Measurements from ENCODE around the gene SYTL1. TPM values are rescaled to one million over a fixed set of nuclear protein-coding genes. Genes with fewer than 3 reads are reported as not detected.

The SYTL1 gene
- total and polyA plus RNA-seq, 9 of the 15 experiments (the other 6 are each of a cell fraction or from before 2014, with no cell fraction given), result 0.04 to 9.3 (median 1.7) TPM

DNA sequence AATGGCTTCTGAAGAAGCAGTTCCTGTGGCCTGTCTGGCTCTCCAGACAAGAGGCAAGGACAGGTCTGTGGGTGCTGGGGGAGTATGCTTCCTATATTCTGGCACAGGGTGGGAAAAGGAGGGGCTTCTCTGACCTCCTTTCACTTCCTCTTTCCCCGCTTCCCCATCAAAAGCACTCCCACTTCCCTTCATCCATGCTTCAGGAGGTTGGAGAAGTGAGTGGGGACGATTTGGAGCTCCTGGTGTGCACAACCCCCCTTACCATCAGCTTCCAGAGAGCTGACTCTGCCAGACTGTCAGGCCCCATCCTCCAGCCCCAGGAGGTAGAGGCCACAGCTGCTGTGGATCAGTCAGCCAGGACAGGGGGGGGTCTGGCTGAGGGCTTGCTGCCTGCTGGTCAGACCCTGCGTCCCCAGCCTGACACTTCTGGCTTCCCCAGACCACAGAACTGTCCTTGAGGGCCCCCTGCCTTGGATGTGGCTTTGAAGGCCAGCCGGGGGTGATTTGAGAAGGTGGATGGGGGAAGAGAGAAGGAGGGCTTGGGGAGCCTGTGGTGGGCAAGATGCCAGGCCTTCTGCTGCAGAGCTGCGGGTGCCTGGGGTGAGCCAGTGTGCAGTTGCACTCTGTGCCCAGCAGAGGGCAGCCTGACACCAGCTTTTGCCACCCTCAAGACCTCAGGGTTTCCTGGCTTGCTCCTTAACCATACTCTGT lies 41.3 kb upstream of the SYTL1 start (continued):
- no peak for TF ChIP-seq SRSF7 (optimal IDR thresholded peaks at IDR 0.05; ENCODE audit: low read depth, low read length)
- TF ChIP-seq THRAP3 (IDR thresholded peaks at IDR 0.05; ENCODE audit: borderline replicate concordance), result no peak
- TF ChIP-seq HES1 (IDR thresholded peaks at IDR 0.05; ENCODE audit: low read depth), result no peak
- no peak for TF ChIP-seq ARID1B (IDR thresholded peaks at IDR 0.05)
- no peak for TF ChIP-seq MCM3 (IDR thresholded peaks at IDR 0.05)
- TF ChIP-seq ZNF23 (CRISPR knock-in tag; IDR thresholded peaks at IDR 0.05), result no peak
- TF ChIP-seq NCOA6 (IDR thresholded peaks at IDR 0.05), result no peak
- TF ChIP-seq, protein P1, sequence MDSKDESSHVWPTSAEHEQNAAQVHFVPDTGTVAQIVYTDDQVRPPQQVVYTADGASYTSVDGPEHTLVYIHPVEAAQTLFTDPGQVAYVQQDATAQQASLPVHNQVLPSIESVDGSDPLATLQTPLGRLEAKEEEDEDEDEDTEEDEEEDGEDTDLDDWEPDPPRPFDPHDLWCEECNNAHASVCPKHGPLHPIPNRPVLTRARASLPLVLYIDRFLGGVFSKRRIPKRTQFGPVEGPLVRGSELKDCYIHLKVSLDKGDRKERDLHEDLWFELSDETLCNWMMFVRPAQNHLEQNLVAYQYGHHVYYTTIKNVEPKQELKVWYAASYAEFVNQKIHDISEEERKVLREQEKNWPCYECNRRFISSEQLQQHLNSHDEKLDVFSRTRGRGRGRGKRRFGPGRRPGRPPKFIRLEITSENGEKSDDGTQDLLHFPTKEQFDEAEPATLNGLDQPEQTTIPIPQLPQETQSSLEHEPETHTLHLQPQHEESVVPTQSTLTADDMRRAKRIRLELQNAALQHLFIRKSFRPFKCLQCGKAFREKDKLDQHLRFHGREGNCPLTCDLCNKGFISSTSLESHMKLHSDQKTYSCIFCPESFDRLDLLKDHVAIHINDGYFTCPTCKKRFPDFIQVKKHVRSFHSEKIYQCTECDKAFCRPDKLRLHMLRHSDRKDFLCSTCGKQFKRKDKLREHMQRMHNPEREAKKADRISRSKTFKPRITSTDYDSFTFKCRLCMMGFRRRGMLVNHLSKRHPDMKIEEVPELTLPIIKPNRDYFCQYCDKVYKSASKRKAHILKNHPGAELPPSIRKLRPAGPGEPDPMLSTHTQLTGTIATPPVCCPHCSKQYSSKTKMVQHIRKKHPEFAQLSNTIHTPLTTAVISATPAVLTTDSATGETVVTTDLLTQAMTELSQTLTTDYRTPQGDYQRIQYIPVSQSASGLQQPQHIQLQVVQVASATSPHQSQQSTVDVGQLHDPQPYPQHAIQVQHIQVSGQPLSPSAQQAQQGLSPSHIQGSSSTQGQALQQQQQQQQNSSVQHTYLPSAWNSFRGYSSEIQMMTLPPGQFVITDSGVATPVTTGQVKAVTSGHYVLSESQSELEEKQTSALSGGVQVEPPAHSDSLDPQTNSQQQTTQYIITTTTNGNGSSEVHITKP (IDR thresholded peaks at IDR 0.05; ENCODE audit: partially characterized antibody), result no peak
- TF ChIP-seq, protein P2, sequence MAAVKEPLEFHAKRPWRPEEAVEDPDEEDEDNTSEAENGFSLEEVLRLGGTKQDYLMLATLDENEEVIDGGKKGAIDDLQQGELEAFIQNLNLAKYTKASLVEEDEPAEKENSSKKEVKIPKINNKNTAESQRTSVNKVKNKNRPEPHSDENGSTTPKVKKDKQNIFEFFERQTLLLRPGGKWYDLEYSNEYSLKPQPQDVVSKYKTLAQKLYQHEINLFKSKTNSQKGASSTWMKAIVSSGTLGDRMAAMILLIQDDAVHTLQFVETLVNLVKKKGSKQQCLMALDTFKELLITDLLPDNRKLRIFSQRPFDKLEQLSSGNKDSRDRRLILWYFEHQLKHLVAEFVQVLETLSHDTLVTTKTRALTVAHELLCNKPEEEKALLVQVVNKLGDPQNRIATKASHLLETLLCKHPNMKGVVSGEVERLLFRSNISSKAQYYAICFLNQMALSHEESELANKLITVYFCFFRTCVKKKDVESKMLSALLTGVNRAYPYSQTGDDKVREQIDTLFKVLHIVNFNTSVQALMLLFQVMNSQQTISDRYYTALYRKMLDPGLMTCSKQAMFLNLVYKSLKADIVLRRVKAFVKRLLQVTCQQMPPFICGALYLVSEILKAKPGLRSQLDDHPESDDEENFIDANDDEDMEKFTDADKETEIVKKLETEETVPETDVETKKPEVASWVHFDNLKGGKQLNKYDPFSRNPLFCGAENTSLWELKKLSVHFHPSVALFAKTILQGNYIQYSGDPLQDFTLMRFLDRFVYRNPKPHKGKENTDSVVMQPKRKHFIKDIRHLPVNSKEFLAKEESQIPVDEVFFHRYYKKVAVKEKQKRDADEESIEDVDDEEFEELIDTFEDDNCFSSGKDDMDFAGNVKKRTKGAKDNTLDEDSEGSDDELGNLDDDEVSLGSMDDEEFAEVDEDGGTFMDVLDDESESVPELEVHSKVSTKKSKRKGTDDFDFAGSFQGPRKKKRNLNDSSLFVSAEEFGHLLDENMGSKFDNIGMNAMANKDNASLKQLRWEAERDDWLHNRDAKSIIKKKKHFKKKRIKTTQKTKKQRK (IDR thresholded peaks at IDR 0.05; ENCODE audit: borderline replicate concordance, low read depth, low read length), result no peak
- no peak for TF ChIP-seq ZNF57 (CRISPR knock-in tag; IDR thresholded peaks at IDR 0.05)
- no peak for TF ChIP-seq TOE1 (IDR thresholded peaks at IDR 0.05; ENCODE audit: borderline replicate concordance)
- no peak for TF ChIP-seq TOE1 (CRISPR knock-in tag; IDR thresholded peaks at IDR 0.05; ENCODE audit: borderline replicate concordance, low read depth)
- no peak for TF ChIP-seq ETV6 (IDR thresholded peaks at IDR 0.05; ENCODE audit: borderline replicate concordance in 1 of 2, low read depth in 2 of 2, low read length in 1 of 2)
- no peak for TF ChIP-seq ETV6 (CRISPR knock-in tag; IDR thresholded peaks at IDR 0.05; ENCODE audit: borderline replicate concordance)
- TF ChIP-seq STAT5B (CRISPR knock-in tag; IDR thresholded peaks at IDR 0.05), result no peak
- peak; percentile 68; the same call in 1 of the 2 replicates for TF ChIP-seq ZNF384 (IDR thresholded peaks at IDR 0.05; ENCODE audit: low read depth, low read length)
- TF ChIP-seq RBM15 (IDR thresholded peaks at IDR 0.05; ENCODE audit: insufficient read depth, low read length), result no peak
- no peak for TF ChIP-seq KAT2B (IDR thresholded peaks at IDR 0.05; ENCODE audit: low read depth, low read length)
- TF ChIP-seq HMG20A (CRISPR knock-in tag; conservative IDR thresholded peaks at IDR 0.05), result no peak
- no peak for TF ChIP-seq XRCC4 (IDR thresholded peaks at IDR 0.05; ENCODE audit: extremely low read depth, insufficient read depth, insufficient read length)
- TF ChIP-seq C11orf30 (IDR thresholded peaks at IDR 0.05; ENCODE audit: low read depth), result no peak
- TF ChIP-seq ILF3 (IDR thresholded peaks at IDR 0.05; ENCODE audit: borderline replicate concordance), result no peak
- TF ChIP-seq SMARCB1 (IDR thresholded peaks at IDR 0.05; ENCODE audit: insufficient read length, low read depth), result no peak

All from K562 (cell line).